GM08714 (cell line): ENCODE data around the gene ZNF292.
"Not testable (repeated sequence)": the region's sequence is repeated elsewhere in the genome, so short reads cannot be mapped to it uniquely, and the experiment has no call there.

ENCODE experiments used
- H3K4me3 ChIP-seq: fragments of 200-500 bp; sonication (Bioruptor generic); 2 replicates; pipeline ENCODE4 v1.5.1; 2014; ENCODE audit warnings: mild to moderate bottlenecking, low read length, inconsistent platforms
- ZNF274 ChIP-seq: IDR thresholded peaks from 2 replicates; pipeline ENCODE4 v1.6.1; 2012; ENCODE audit warnings: mild to moderate bottlenecking, low read depth, low read length

Gene ZNF292

DNA sequence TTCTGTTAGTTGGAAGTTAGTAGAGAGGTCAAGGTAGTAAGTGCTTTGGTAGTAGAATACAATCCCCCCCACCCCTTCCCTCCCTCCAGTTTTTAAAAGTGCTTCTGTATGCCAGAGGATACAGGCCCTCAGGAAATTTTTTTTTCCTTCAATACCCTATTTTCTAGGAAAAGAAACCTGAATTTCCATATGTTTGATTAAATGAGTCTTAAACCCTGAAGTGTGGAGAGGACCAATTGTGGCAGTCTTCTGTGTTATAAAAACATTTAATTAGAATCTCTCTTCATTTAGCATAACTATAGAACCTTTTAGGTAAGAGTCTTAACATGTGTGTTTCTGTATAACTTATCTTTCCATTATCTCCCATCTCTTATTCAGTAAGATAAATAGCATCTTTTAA, 59.5 kb downstream of the ZNF292 start:
- TF ChIP-seq ZNF274, result no peak
- H3K4me3 ChIP-seq, result no peak overlapping the region

DNA sequence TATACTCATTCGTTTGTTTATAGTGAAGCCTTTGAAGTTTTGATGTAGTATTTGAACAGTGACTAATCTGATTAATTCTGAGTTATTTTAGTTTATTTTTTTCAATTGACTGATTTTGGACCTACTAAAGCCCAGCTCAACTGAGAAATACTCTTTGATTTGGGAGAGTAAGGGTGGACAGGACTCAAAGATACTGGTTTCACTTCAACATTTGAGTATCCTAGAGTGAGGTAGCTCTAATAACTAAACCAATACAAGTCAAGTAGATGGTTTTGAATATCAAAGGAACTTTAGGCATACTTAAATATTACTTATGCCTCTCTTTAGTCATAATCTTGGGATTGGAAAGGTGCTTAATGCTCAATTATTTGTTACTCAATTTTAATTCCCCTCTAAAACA, 65.6 kb downstream of the ZNF292 start:
- no peak overlapping the region for H3K4me3 ChIP-seq
- no peak for TF ChIP-seq ZNF274

DNA sequence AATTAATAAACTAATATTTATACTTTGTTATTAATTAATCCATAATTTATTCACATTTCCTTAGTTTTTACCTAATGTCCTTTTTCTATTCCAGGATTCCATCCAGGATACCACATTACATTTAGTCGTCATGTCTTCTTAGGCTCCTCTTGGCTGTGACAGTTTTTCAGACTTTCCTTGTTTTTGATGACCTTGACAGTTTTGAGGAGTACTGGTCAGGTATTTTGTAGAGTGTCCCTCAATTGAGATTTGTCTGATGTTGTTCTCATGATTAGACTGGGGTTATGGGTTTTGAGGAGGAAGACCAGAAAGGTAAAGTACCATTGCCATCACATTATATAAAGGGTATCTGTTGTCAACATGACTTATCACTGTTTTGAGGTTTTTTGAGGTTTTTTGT, 67.3 kb downstream of the ZNF292 start:
- no peak for TF ChIP-seq ZNF274
- H3K4me3 ChIP-seq, result no peak overlapping the region

- H3K4me3 ChIP-seq, result no peak overlapping the region
- no peak for TF ChIP-seq ZNF274
Observed at GRCh38 chr6:87224971-87225370, 69.6 kb downstream of the ZNF292 start.

GRCh38 chr6:87225511-87225910, 70.1 kb downstream of the ZNF292 start:
- no peak for TF ChIP-seq ZNF274
- H3K4me3 ChIP-seq, result no peak overlapping the region

GRCh38 chr6:87225937-87226336, 70.6 kb downstream of the ZNF292 start:
- no peak for TF ChIP-seq ZNF274
- no peak overlapping the region for H3K4me3 ChIP-seq

DNA sequence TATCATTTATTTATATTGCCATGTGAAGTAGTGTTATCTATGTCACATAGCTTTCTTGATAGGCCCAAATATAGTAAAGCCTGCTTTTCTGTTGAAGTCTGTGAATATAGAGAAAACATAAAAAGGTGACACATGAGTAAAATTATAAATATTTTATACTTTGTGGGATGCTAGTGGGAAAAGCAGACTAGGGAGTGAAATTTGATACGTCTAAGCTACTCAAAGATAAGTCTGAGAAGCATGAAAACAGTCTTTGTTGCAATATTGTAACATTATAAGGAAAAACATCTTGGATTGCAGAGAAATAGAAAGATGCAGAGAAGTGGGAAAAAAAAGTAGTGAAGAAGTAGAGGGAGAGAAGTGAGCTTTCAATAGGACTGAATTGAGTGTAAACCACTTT, 75.4 kb downstream of the ZNF292 start:
- no peak for TF ChIP-seq ZNF274
- H3K4me3 ChIP-seq, result no peak overlapping the region

- H3K4me3 ChIP-seq, result no peak overlapping the region
- no peak for TF ChIP-seq ZNF274
Observed at GRCh38 chr6:87237804-87238203, 82.4 kb downstream of the ZNF292 start.

DNA sequence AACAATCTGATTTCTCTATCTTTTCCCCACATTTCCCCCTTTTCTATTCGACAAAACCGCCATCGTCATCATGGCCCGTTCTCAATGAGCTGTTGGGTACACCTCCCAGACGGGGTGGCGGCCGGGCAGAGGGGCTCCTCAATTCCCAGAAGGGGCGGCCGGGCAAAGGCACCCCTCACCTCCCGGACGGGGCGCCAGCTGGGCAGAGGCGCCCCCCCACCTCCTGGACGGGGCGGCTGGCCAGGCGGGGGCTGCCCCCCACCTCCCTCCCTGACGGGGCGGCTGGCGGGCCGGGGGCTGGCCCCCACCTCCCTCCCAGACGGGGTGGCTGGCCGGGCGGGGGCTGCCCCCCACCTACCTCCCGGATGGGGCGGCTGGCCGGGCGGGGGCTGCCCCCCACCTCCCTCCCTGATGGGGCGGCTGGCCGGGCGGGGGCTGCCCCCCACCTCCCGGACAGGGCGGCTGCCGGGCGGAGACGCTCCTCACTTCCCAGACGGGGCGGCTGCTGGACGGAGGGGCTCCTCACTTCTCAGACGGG, 83.8 kb downstream of the ZNF292 start:
- not testable (repeated sequence) for H3K4me3 ChIP-seq

- no peak overlapping the region for H3K4me3 ChIP-seq
- no peak for TF ChIP-seq ZNF274
Observed at GRCh38 chr6:87241304-87241703, 85.9 kb downstream of the ZNF292 start.

DNA sequence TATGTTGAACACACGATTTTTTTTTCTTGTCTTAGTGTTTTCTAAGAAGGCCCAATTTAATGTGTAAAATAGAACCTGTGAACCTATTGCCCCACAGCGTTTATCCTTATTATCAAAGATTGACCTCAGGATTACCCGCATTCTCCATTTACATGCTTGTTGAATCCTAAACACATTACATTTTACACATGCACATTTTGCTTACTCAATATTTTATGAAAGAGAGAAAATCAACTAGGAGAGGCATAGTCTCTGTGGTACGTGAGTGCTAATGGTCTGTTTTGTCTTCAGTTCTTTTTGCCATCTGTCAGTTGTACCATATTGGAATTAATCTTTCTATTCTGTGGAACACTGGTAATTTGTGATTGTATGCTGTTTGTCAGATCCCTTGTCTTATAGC, 86.9 kb downstream of the ZNF292 start:
- no peak for TF ChIP-seq ZNF274
- H3K4me3 ChIP-seq, result no peak overlapping the region

DNA sequence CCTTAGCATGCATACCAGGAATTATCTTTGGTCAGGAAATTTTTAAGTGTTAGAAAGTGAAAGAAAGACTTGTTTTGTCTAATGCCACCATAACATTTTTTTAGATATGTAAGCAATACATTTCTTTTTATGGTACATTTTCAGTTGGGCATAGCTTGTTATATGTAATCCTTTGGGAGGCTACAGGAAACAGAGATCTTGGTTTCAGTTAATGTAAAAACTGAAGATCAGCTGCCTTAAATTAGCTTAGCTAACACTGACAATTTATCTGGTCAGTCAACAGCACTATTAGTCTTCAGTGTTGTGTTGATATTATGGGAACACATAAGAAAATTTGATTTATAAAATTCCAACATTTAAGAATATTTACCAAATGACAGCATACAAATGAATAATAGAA, 88.4 kb downstream of the ZNF292 start:
- no peak overlapping the region for H3K4me3 ChIP-seq
- TF ChIP-seq ZNF274, result no peak

DNA sequence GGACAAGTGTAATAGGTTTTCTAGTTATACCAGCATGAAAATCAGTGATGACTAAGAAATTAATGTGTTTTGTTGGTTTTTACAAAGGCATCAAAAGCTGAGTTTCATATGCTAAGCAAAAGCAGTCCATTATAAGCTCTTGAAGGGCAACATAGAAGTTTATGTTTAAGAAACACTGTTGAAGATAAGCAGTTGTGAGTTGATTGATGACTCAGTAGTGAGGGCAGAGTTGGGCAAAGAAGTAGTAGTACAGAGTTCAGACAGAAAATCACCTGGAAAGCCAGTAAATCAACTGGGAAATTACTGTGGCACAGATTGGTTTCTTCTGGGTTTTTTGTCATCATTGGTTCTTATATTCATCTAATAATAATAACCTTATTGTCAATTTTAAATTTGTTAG, 89.0 kb downstream of the ZNF292 start:
- H3K4me3 ChIP-seq, result no peak overlapping the region
- no peak for TF ChIP-seq ZNF274

DNA sequence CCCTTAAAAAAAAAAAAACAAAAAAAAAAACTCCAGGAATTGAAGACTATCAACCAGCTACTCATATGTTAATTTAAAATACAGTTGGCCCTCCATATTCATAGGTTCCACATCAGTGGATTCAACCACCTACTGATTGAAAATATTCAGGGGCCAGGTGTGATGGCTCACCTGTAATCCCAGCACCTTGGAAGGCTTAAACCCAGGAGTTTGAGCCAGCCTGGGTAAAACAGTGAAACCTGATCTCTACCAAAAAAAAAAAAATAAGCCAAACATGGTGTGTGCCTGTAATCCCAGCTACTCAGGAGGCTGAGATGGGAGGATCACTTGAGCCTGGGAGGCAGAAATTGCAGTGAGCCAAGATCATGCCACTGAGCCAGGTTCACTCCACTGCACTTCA, 94.7 kb downstream of the ZNF292 start:
- H3K4me3 ChIP-seq, result no peak overlapping the region

GRCh38 chr6:87251225-87251624, 95.9 kb downstream of the ZNF292 start:
- no peak for TF ChIP-seq ZNF274
- H3K4me3 ChIP-seq, result no peak overlapping the region

More for the DNA sequence above, 94.7 kb downstream of the ZNF292 start:
- no peak for TF ChIP-seq ZNF274

DNA sequence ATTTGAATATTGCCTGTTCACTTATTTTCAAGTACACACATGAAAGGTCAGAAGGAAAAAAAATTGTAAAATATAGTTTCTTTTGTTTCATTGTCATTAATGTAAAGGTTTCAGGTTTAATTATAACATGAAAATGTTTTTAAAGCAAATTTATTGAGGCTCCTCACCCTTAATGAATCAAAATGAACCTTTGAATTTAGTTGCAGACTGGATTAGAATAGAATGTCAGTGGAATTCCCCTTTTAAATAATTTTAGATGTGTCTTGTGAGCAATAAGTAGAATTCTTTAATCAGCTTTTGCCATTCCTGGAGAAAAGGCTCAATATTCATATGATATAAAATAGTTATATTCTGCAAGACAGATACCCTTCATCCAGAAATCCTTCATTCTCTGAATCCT, 96.4 kb downstream of the ZNF292 start:
- no peak overlapping the region for H3K4me3 ChIP-seq
- TF ChIP-seq ZNF274, result no peak

- TF ChIP-seq ZNF274, result no peak
- no peak overlapping the region for H3K4me3 ChIP-seq
Observed at GRCh38 chr6:87257046-87257445, 101.7 kb downstream of the ZNF292 start.

DNA sequence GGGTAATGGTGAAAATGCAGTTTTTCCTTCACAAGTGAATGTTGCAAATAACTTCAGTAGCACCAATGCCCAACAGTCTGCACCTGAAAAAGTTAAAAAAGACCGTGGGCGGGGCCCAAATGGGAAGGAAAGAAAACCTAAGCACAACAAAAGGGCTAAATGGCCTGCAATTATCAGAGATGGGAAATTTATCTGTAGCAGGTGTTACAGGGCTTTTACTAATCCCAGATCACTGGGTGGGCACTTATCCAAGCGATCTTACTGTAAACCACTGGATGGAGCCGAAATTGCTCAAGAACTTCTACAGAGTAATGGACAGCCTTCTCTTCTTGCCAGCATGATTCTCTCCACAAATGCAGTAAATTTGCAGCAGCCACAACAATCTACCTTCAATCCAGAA, 102.2 kb downstream of the ZNF292 start:
- no peak for TF ChIP-seq ZNF274
- H3K4me3 ChIP-seq, result no peak overlapping the region
